HG03571 (cell line): Measurements from ENCODE around the gene ELAC2.

Experiments used
- ATAC-seq: cut with Tn5 transposase; IDR thresholded peaks from one replicate; pipeline ENCODE4 v1.9.1; 2021; ENCODE audit not compliant: unreplicated experiment

ELAC2 gene

GRCh38 chr17:13016881-13017654, 759 bp downstream of the ELAC2 start:
- peak; percentile 1 for ATAC-seq

GRCh38 chr17:13014801-13015200, 3.0 kb downstream of the ELAC2 start:
- no peak for ATAC-seq

- no peak for ATAC-seq
Observed at GRCh38 chr17:13010959-13011358, 6.9 kb downstream of the ELAC2 start.

GRCh38 chr17:13008461-13008860, 9.4 kb downstream of the ELAC2 start:
- no peak for ATAC-seq

GRCh38 chr17:13005530-13005929, 12.3 kb downstream of the ELAC2 start:
- no peak for ATAC-seq

GRCh38 chr17:13004336-13004735, 13.5 kb downstream of the ELAC2 start:
- ATAC-seq, result no peak

- no peak for ATAC-seq
Observed at GRCh38 chr17:13003927-13004326, 13.9 kb downstream of the ELAC2 start.

GRCh38 chr17:13003454-13003851, 14.4 kb downstream of the ELAC2 start:
- ATAC-seq, result no peak

- no peak for ATAC-seq
Observed at GRCh38 chr17:13002761-13003453, 14.9 kb downstream of the ELAC2 start.

- ATAC-seq, result no peak
Observed at GRCh38 chr17:13001991-13002615, 15.7 kb downstream of the ELAC2 start.

GRCh38 chr17:13000561-13000960, 17.3 kb downstream of the ELAC2 start:
- no peak for ATAC-seq

GRCh38 chr17:12998874-12999273, 19.0 kb downstream of the ELAC2 start:
- ATAC-seq, result no peak

GRCh38 chr17:12998461-12998860, 19.4 kb downstream of the ELAC2 start:
- ATAC-seq, result no peak

- ATAC-seq, result no peak
Observed at GRCh38 chr17:12996941-12997340, 20.9 kb downstream of the ELAC2 start.

- no peak for ATAC-seq
Observed at GRCh38 chr17:12996357-12996756, 21.5 kb downstream of the ELAC2 start.

- no peak for ATAC-seq
Observed at GRCh38 chr17:12995896-12996295, 21.9 kb downstream of the ELAC2 start.

- no peak for ATAC-seq
Observed at GRCh38 chr17:12995106-12995895, 22.5 kb downstream of the ELAC2 start.

- no peak for ATAC-seq
Observed at GRCh38 chr17:12994341-12995074, 23.3 kb downstream of the ELAC2 start.

GRCh38 chr17:12993631-12994030, 24.2 kb downstream of the ELAC2 start:
- no peak for ATAC-seq

- ATAC-seq, result no peak
Observed at GRCh38 chr17:12992676-12993075, 25.2 kb downstream of the ELAC2 start.

- no peak for ATAC-seq
Observed at GRCh38 chr17:12990926-12991325, 26.9 kb downstream of the ELAC2 start.
